Sigmoid colon (tissue), 7 donors: ENCODE results near the gene SLC2A3. TPM values are rescaled to one million over a fixed set of nuclear protein-coding genes. Genes with fewer than 3 reads are reported as not detected.
"Not testable (repeated sequence)": the region's sequence is repeated elsewhere in the genome, so short reads cannot be mapped to it uniquely, and the experiment has no call there.

Experiments
- DNase-seq: peaks from one replicate; pipeline ENCODE4 v3.0.0-alpha.2; 2019
- H3K27ac ChIP-seq, 4 donors: fragments of 200-600 bp; sonication (generic); one replicate each; pipeline ENCODE4 v1.5.1; 2016 to 2019; ENCODE audit warnings: mild to moderate bottlenecking in 1 of 4
- H3K27me3 ChIP-seq, 3 donors: fragments of 200-600 bp; sonication (generic); one replicate each; pipeline ENCODE4 v1.5.1; 2019; ENCODE audit warnings: mild to moderate bottlenecking in 1 of 3
- H3K36me3 ChIP-seq, 4 donors: fragments of 200-600 bp; sonication (generic); one replicate each; pipeline ENCODE4 v1.5.1; 2016 to 2019
- H3K4me1 ChIP-seq, 4 donors: fragments of 200-600 bp; sonication (generic); one replicate each; pipeline ENCODE4 v1.5.1; 2017 to 2019
- H3K4me3 ChIP-seq, 4 donors: fragments of 200-600 bp; sonication (generic); one replicate each; pipeline ENCODE4 v1.5.1; 2017 to 2019; ENCODE audit warnings: mild to moderate bottlenecking in 2 of 4, moderate library complexity in 1 of 4
- H3K9me3 ChIP-seq, 4 donors: fragments of 200-600 bp in 3 of 4; sonication (generic) in 3 of 4; one replicate each; pipeline versions ENCODE4 v1.5.1 to v1.6.1; 2013 to 2019
- EP300 ChIP-seq, 4 donors: sonication (generic); formaldehyde crosslinking; IDR thresholded peaks; one replicate each; pipeline ENCODE4 v1.6.1; 2017; ENCODE audit warnings: antibody characterized with exemption in 4 of 4
- POLR2A ChIP-seq, 2 donors: fragments of 450-650 bp; IDR thresholded peaks; one replicate each; pipeline ENCODE4 v1.6.1; 2016; ENCODE audit warnings: antibody characterized with exemption in 2 of 2, mild to moderate bottlenecking in 2 of 2, moderate library complexity in 2 of 2
- POLR2AphosphoS5 ChIP-seq, 4 donors: sonication (generic); formaldehyde crosslinking; IDR thresholded peaks; one replicate each; pipeline ENCODE4 v1.6.1; 2017; ENCODE audit warnings: antibody characterized with exemption in 4 of 4
- WGBS, 2 donors: extraction: QIAGEN DNeasy Blood & Tissue Kit; methylation state at CpG; one replicate each; pipeline ENCODE4 v1.1.7; 2013; 5-methylcytosine and 5-hydroxymethylcytosine counted together
- intact Hi-C: fragments of 100-400 bp; cut with DNase I; formaldehyde crosslinking; loops from one replicate; pipeline ENCODE4 v1.15.1; 2023
- polyA plus RNA-seq, 3 donors: library from polyadenylated mRNA; stranded (reverse); fragments of 200-250 nt; gene quantifications; one replicate each; pipeline ENCODE4 v1.2.3, GENCODE V29; 2013
- total RNA-seq, 4 donors: library from RNA; depleted of rRNA; stranded (reverse); fragments of >200 nt; gene quantifications; one replicate each; pipeline ENCODE4 v1.1.0, GENCODE V29; 2016
- TF ChIP-seq, protein P1 (sequence below), 4 experiments: fragments of 450-650 bp in 3 of 4; fragments of 200-600 bp in 1 of 4; IDR thresholded peaks; one replicate each; pipeline ENCODE4 v1.5.1; 2016 to 2019; ENCODE audit warnings: antibody characterized with exemption in 4 of 4, mild to moderate bottlenecking in 3 of 4, moderate library complexity in 2 of 4
- donor health status: healthy with polysubstance abuse.
- donor health status: Bipolar disorder and iron deficiency.
- donor health status: healthy.

SLC2A3 gene
- total and polyA plus RNA-seq, 7 donors: 3.0 to 110 (median 12.8) TPM

- TF ChIP-seq POLR2AphosphoS5 (IDR thresholded peaks at IDR 0.05): no peak
- TF ChIP-seq, protein P1, sequence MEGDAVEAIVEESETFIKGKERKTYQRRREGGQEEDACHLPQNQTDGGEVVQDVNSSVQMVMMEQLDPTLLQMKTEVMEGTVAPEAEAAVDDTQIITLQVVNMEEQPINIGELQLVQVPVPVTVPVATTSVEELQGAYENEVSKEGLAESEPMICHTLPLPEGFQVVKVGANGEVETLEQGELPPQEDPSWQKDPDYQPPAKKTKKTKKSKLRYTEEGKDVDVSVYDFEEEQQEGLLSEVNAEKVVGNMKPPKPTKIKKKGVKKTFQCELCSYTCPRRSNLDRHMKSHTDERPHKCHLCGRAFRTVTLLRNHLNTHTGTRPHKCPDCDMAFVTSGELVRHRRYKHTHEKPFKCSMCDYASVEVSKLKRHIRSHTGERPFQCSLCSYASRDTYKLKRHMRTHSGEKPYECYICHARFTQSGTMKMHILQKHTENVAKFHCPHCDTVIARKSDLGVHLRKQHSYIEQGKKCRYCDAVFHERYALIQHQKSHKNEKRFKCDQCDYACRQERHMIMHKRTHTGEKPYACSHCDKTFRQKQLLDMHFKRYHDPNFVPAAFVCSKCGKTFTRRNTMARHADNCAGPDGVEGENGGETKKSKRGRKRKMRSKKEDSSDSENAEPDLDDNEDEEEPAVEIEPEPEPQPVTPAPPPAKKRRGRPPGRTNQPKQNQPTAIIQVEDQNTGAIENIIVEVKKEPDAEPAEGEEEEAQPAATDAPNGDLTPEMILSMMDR (IDR thresholded peaks at IDR 0.05): no peak
- TF ChIP-seq POLR2A (IDR thresholded peaks at IDR 0.05): no peak
- no peak for TF ChIP-seq EP300 (IDR thresholded peaks at IDR 0.05)
- intact Hi-C loops: no loop called here
- Histone ChIP-seq H3K27me3 (no peaks in the 10 kb centered on the region), H3K9me3 (no peaks in the 10 kb centered on the region), H3K4me1 (no peaks in the 10 kb centered on the region), H3K4me3 (no peak overlapping the region), H3K36me3 (no peaks in the 10 kb centered on the region), H3K27ac (no peak overlapping the region)
- DNase-seq: no peak
- 90 to 91% methylated on average over 7 of the region's 7 CpGs for WGBS, 2 donors
Measured at GRCh38 chr12:7899755-7900154, 36.2 kb downstream of the SLC2A3 start.

DNA sequence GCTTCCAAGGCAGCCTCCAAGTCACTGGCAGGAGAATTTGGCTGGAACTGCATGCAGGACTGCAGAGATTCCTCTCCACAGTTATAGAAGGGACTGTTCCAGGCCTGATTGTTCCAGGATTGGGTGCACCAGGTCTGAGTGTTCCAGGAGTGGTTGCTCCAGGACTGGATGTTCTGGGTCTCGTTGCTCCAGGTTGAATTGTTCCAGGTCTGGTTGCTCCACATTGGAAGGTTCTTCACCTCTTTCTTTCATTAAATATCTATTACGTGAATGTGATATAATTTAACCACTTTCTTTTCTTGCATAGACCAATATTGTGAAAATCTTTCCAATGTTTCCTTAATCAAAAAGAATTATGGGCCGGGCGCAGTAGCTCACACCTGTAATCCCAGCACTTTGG is 39.3 kb downstream of the SLC2A3 start:
- H3K4me1 ChIP-seq, H3K27me3 ChIP-seq, H3K27ac ChIP-seq, H3K9me3 ChIP-seq, H3K4me3 ChIP-seq, intact Hi-C loops, H3K36me3 ChIP-seq, DNase-seq: not testable (repeated sequence)
- WGBS, 2 donors: 84 to 94% methylated on average over 4 of the region's 4 CpGs

DNA sequence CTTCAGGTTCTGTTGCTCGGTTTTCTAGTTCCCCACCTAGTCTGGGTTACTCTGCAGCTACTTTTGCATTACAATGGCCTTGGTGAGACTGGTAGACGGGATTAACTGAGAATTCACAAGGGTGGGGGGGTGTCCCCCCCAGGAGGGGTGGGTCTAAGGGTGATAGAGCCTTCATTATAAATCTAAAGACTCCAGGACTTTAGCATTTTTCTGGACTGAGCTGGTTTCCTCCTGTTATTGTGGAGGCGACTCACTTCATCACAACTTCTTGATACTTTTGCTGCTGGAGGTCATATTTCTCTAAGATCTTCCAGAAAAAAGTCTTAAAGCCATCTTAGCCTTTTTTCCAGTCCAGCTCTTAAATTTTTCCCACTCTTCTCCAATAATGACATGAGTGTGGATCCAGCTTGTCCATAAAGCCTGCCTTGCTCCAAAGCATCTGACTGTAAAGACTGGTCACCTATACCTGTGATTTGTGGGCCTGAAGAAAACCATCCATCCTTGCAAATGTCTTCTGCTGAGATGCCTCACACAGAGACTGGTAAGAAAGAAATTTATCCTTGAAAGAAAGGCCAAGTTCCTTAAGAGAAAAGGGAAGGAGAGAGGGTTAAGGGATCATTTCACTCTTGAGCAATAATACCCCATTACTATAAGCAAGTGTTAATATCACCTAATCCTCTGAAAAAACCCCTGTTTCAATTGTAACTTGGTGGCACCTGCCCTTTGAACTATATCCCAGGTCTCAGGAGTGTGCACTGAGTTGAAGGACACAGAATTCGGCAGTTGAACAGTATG is 43.6 kb downstream of the SLC2A3 start:
- H3K4me3 ChIP-seq: no peak overlapping the region
- H3K4me1 ChIP-seq: peaks cover 0 to 10% (median 2%) of the 10 kb centered on the region in 4 donors
- no peaks in the 10 kb centered on the region for H3K36me3 ChIP-seq
- TF ChIP-seq POLR2AphosphoS5 (IDR thresholded peaks at IDR 0.05): no peak
- no peak for TF ChIP-seq POLR2A (IDR thresholded peaks at IDR 0.05)
- TF ChIP-seq EP300 (IDR thresholded peaks at IDR 0.05): no peak
- TF ChIP-seq, protein P1 (IDR thresholded peaks at IDR 0.05): no peak
- H3K27me3 ChIP-seq: no peaks in the 10 kb centered on the region
- no peaks in the 10 kb centered on the region for H3K9me3 ChIP-seq
- DNase-seq: no peak
- 76 to 86% methylated on average over 4 of the region's 4 CpGs for WGBS, 2 donors
- no peak overlapping the region for H3K27ac ChIP-seq
- intact Hi-C loops: no loop called here

GRCh38 chr12:7884689-7885088 is 51.3 kb downstream of the SLC2A3 start:
- Histone ChIP-seq H3K27ac (no peak overlapping the region), H3K36me3 (no peaks in the 10 kb centered on the region), H3K27me3 (no peaks in the 10 kb centered on the region), H3K9me3 (no peaks in the 10 kb centered on the region), H3K4me1 (no peaks in the 10 kb centered on the region), H3K4me3 (no peak overlapping the region)
- TF ChIP-seq, protein P1 (IDR thresholded peaks at IDR 0.05): no peak
- TF ChIP-seq POLR2AphosphoS5 (IDR thresholded peaks at IDR 0.05): no peak
- no peak for TF ChIP-seq EP300 (IDR thresholded peaks at IDR 0.05)
- DNase-seq: no peak
- intact Hi-C loops: no loop called here
- 7 to 13% methylated on average over 3 of the region's 3 CpGs for WGBS, 2 donors

DNA sequence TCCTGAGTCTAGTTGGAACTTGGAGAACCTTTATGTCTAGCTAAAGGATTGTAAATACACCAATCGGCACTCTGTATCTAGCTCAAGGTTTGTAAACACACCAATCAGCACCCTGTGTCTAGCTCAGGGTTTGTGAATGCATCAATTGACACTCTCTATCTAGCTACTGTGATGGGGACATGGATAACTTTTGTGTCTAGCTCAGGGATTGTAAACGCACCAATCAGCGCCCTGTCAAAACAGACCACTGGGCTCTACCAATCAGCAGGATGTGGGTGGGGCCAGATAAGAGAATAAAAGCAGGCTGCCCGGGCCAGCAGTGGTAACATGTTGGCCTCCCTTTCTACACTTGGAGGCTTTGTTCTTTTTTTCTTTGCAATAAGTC is 54.3 kb downstream of the SLC2A3 start:
- intact Hi-C loops, H3K4me3 ChIP-seq, DNase-seq, H3K9me3 ChIP-seq, H3K27ac ChIP-seq, H3K27me3 ChIP-seq, H3K36me3 ChIP-seq, H3K4me1 ChIP-seq: not testable (repeated sequence)
- WGBS, 2 donors: 85 to 90% methylated on average over 4 of the region's 4 CpGs

DNA sequence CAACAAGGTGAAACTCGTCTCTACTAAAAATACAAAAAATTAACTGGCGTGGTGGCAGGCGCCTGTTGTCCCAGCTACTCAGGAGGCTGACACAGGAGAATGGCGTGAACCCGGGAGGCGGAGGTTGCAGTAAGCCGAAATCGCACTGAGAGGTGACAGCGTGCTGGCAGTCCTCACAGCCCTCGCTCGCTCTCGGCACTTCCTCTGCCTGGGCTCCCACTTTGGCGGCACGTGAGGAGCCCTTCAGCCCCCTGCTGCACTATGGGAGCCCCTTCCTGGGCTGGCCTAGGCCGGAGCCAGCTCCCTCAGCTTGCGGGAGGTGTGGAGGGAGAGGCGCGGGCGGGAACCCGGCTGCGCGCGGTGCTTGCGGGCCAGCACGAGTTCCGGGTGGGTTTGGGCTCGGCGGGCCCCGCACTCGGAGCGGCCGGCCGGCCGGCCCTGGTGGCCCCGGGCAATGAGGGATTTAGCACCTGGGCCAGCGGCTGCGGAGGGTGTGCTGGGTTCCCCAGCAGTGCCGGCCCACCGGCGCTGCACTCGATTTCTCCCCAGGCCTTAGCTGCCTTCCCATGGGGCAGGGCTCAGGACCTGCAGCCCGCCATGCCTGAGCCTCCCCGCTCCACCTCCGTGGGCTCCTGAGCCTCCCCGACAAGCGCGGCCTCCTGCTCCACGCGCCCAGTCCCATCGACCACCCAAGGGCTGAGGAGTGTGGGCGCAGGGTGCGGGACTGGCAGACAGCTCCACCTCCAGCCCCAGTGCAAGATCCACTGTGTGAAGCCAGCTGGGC is 54.8 kb downstream of the SLC2A3 start:
- H3K4me3 ChIP-seq, DNase-seq, H3K9me3 ChIP-seq, H3K27me3 ChIP-seq, H3K36me3 ChIP-seq, intact Hi-C loops, H3K27ac ChIP-seq, H3K4me1 ChIP-seq: not testable (repeated sequence)
- WGBS, 2 donors: 95 to 96% methylated on average over 52 of the region's 52 CpGs
